GM12873 (cell line): ENCODE results near the gene FAM20A.

ENCODE experiments used
- CTCF ChIP-seq: IDR thresholded peaks from 2 replicates; pipeline ENCODE4 v1.5.1; 2012; ENCODE audit warnings: low read depth, mild to moderate bottlenecking, moderate library complexity, low read length, control low read depth; ENCODE audit not compliant: insufficient read depth; ENCODE audit errors: missing control alignments

Gene FAM20A

GRCh38 chr17:68569346-68569745 lies 31.8 kb downstream of the FAM20A start:
- TF ChIP-seq CTCF: no peak

GRCh38 chr17:68568581-68568980 lies 32.6 kb downstream of the FAM20A start:
- no peak for TF ChIP-seq CTCF

- TF ChIP-seq CTCF: no peak
Observed at GRCh38 chr17:68567581-68567980, 33.6 kb downstream of the FAM20A start.

GRCh38 chr17:68567035-68567434 lies 34.1 kb downstream of the FAM20A start:
- no peak for TF ChIP-seq CTCF

- TF ChIP-seq CTCF: no peak
Observed at GRCh38 chr17:68566442-68566738, 34.8 kb downstream of the FAM20A start.

- no peak for TF ChIP-seq CTCF
Observed at GRCh38 chr17:68565661-68566441, 35.3 kb downstream of the FAM20A start.

- TF ChIP-seq CTCF: no peak
Observed at GRCh38 chr17:68564415-68565111, 36.6 kb downstream of the FAM20A start.
